GM12873 (cell line): Measurements from ENCODE around the gene CBY2.

Experiments used
- TF ChIP-seq, protein P1 (sequence below): IDR thresholded peaks from 2 replicates; pipeline ENCODE4 v1.5.1; 2012; ENCODE audit warnings: low read depth, mild to moderate bottlenecking, moderate library complexity, low read length, control low read depth; ENCODE audit not compliant: insufficient read depth; ENCODE audit errors: missing control alignments

Gene CBY2

DNA sequence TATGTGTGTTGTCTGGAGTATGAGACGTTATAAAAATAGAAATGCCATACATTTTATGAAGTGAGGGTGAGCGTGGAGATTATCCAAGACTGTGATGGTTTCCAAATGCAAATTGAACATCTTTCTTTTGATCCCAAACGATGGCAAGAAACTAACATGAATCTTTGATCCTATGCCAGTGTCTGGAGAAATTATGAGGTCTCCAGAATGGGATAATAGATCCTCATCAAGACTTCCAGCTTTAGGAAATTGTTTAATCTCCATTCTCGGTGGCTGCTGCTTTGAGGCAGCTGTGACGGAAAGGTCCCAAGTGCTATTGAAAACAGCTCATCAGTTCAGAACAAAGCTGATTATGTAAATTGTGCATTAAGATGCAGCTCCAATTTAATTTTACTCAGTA, 30.8 kb downstream of the CBY2 start:
- TF ChIP-seq, protein P1, sequence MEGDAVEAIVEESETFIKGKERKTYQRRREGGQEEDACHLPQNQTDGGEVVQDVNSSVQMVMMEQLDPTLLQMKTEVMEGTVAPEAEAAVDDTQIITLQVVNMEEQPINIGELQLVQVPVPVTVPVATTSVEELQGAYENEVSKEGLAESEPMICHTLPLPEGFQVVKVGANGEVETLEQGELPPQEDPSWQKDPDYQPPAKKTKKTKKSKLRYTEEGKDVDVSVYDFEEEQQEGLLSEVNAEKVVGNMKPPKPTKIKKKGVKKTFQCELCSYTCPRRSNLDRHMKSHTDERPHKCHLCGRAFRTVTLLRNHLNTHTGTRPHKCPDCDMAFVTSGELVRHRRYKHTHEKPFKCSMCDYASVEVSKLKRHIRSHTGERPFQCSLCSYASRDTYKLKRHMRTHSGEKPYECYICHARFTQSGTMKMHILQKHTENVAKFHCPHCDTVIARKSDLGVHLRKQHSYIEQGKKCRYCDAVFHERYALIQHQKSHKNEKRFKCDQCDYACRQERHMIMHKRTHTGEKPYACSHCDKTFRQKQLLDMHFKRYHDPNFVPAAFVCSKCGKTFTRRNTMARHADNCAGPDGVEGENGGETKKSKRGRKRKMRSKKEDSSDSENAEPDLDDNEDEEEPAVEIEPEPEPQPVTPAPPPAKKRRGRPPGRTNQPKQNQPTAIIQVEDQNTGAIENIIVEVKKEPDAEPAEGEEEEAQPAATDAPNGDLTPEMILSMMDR: no peak

DNA sequence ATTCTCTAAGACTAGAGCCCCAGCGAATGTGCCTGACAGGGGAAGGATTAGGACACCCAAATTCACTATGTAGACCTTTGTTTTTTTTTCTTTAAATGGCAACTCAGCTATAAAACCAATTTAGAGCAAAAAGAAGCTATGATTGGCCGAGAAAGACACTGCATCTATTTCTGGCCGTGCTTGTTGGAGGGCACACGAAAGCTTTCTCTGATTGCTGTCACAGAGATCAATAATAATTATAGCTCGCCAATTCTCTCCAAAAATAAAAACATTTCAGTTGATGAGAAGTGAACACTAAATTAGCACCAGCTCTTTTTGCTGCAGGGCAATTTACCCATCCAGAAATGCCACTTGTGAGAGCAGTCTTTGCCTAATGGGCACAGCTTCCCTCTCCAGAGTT, 31.2 kb downstream of the CBY2 start:
- TF ChIP-seq, protein P1: no peak

DNA sequence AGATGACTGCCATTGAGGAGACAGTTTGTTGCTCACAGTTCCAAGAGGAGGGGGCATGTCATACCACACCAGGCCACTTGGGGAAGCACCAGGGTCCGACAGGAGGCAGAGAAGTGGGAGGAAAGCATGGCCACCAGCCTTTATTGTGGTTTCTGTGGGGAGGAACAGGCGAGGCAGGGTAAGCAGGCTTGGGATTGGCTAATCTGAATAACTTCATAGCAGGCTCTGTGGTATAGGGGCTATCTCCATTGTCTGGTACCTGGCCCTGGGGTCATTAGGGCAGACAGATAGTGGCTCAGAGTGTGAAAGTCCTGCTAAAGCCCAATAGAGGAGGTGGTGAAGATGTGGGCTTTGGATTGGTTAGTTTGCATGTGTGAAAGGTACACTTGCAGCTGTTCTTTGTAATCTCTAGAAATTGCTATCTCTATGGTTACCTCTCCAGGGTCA, 35.5 kb downstream of the CBY2 start:
- TF ChIP-seq, protein P1: peak; percentile 67

- TF ChIP-seq, protein P1: no peak
Measured at GRCh38 chr13:45742985-45743384, 40.9 kb downstream of the CBY2 start.

- TF ChIP-seq, protein P1: no peak
Measured at GRCh38 chr13:45744979-45745378, 42.9 kb downstream of the CBY2 start.

DNA sequence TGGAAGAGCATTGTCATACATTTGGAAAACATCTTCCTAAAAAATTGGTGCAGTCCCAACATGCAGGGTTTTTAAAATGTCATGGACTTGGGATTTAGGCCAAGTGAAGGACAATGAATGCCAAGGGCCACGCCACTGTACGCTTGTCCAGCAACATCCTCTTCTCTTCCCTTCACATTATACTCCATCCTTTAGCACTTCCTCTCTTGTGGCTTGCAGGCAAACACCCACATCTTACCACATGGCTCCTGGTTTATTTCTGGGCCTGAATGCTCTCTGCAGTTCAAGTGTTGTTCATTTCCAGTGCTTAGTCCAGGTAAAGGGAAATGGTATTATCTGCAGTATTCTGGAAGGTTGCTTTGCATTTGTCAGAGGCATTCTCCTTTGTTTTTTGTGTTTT, 45.0 kb downstream of the CBY2 start:
- TF ChIP-seq, protein P1: no peak

DNA sequence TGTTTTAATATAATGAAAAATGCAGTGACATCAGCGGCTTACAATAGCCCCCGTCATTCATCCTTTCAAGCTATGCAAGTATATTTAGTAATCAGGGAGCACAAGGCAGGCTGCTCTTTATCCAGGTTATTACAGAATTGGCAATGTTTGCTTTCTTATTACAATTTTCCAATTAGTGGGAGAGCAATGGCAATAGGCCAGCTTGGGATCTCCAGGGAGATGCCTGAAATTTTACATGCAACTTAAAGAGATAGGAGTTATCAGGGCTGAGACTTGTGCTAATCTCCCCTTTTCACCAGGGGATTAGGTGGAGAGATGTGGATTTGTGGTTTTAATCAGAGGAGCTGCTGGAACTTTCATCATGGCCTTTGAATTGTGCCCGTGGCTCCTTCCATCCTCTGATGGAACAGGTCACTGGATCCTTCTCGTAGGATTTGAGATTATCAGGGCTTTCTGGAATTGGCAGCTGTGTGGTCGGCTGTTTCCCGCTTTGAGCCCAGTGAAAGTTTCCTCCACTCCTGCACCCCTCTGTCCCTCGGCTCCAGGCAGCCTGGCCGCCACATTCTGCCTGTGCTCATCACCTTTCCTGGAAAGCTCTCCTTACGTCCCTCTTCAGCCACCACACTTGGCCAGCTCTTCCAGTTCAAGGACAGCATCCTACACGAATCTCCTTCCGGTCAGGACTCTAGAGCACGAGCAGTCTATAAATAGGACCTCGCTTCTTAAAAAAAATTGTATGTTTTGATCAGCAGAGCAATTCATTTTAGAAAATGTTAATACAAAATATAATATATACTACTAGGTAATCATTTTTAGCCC, 47.0 kb downstream of the CBY2 start:
- TF ChIP-seq, protein P1: no peak
